Right atrium auricular region (tissue), 2 donors: ENCODE measurements around the gene MAL. TPM values are rescaled to one million over a fixed set of nuclear protein-coding genes. Genes with fewer than 3 reads are reported as not detected.

ENCODE experiments used
- DNase-seq: peaks from one replicate; pipeline ENCODE4 v3.0.0-alpha.2; 2019; ENCODE audit warnings: low spot score
- H3K27ac ChIP-seq, 2 donors: fragments of 200-600 bp; sonication (generic); 1 replicate in 1 of 2; 2 replicates in 1 of 2; pipeline ENCODE4 v1.5.1; 2016 to 2019
- H3K27me3 ChIP-seq, 2 donors: fragments of 200-600 bp; sonication (generic); one replicate each; pipeline versions ENCODE4 v1.5.1 to v1.6.0; 2017 to 2019
- H3K36me3 ChIP-seq: fragments of 200-600 bp; sonication (generic); one replicate; pipeline ENCODE4 v1.5.1; 2016
- H3K4me1 ChIP-seq, 2 donors: fragments of 200-600 bp; sonication (generic); one replicate each; pipeline versions ENCODE4 v1.5.1 to v1.6.0; 2017 to 2019
- H3K4me3 ChIP-seq, 2 donors: fragments of 200-600 bp; sonication (generic); 1 replicate in 1 of 2; 2 replicates in 1 of 2; pipeline ENCODE4 v1.5.1; 2017 to 2019; ENCODE audit warnings: mild to moderate bottlenecking in 1 of 2, moderate library complexity in 1 of 2
- H3K9me3 ChIP-seq, 2 donors: fragments of 200-600 bp; sonication (generic); one replicate each; pipeline ENCODE4 v1.5.1; 2019
- total RNA-seq, 2 donors: library from RNA; depleted of rRNA; stranded (reverse); fragments of >200 nt; gene quantifications; one replicate each; pipeline ENCODE4 v1.1.0, GENCODE V29; 2016
- TF ChIP-seq, protein P1 (sequence below), 2 donors: fragments of 200-600 bp; sonication (generic); IDR thresholded peaks; one replicate each; pipeline ENCODE4 v1.5.1; 2019; ENCODE audit warnings: antibody characterized with exemption in 2 of 2

MAL gene
- total RNA-seq, 2 donors from 2014 or later: 7.4 to 8.7 TPM

DNA sequence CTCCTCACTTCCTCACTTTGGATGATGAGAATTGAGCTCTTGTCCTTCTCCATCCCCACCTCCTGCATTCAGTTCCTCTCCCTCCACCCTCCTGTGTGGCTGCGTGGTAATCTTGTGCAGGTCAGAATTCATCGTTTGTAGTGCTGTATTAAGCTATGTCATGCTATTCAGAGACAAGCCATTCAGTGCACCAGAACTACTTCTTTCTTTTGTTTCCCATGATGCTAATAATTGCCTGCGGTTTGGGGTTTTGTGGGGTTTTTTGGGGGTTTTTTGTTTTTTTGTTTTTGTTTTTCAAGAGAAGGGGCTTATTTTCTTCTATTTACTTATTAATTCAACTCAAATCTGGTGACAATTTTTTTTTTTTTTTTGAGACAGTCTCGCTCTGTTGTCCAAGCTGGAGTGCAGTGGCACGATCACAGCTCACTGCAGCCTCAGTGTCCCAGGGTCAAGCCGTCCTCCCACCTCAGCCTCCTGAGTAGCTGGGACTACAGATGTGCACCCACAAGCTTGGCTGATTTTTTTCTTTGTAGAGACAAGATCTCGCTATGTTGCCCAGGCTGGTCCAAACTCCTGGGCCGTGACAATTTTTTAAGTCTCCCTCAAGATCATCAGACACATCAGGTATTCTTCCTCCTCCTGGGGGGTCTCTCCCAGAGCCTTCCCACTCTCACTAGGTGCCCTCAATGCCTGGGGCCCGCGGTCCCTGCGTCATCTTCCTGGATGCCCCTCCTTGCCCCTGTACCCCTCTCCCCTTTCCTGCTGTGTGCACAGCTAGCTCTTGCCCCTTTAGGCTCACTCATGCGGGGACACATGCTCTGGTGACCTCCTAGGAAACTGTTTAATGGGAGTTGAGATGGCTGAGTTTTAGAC, 37.8 kb downstream of the MAL start:
- DNase-seq: no peak
- H3K4me1 ChIP-seq: no peaks in the 10 kb centered on the region
- no peaks in the 10 kb centered on the region for H3K27me3 ChIP-seq
- TF ChIP-seq, protein P1, sequence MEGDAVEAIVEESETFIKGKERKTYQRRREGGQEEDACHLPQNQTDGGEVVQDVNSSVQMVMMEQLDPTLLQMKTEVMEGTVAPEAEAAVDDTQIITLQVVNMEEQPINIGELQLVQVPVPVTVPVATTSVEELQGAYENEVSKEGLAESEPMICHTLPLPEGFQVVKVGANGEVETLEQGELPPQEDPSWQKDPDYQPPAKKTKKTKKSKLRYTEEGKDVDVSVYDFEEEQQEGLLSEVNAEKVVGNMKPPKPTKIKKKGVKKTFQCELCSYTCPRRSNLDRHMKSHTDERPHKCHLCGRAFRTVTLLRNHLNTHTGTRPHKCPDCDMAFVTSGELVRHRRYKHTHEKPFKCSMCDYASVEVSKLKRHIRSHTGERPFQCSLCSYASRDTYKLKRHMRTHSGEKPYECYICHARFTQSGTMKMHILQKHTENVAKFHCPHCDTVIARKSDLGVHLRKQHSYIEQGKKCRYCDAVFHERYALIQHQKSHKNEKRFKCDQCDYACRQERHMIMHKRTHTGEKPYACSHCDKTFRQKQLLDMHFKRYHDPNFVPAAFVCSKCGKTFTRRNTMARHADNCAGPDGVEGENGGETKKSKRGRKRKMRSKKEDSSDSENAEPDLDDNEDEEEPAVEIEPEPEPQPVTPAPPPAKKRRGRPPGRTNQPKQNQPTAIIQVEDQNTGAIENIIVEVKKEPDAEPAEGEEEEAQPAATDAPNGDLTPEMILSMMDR (IDR thresholded peaks at IDR 0.05): no peak
- no peaks in the 10 kb centered on the region for H3K36me3 ChIP-seq
- no peaks in the 10 kb centered on the region for H3K9me3 ChIP-seq
- H3K4me3 ChIP-seq: no peak overlapping the region
- no peak overlapping the region for H3K27ac ChIP-seq

DNA sequence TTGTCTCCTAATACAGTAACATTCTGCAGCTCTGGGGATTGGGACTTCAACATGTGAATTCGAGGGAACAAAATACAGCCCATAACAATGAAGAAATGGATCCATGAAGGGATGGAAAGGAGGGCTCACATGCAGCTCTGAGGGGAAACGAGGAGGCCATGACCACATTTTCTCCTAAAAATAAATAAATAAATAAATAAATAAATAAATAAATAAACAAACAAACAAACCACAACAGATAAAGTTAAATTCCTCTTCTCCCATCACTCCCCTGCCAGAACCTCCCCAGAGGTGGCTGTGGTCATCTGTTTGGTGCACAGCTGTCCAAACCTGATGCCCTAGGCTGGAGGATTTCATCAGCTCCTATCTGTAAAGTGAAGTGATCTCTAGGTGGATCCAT, 42.7 kb downstream of the MAL start:
- DNase-seq: no peak
- H3K36me3 ChIP-seq: no peaks in the 10 kb centered on the region
- H3K9me3 ChIP-seq: no peaks in the 10 kb centered on the region
- TF ChIP-seq, protein P1 (IDR thresholded peaks at IDR 0.05): no peak
- no peaks in the 10 kb centered on the region for H3K4me1 ChIP-seq
- H3K4me3 ChIP-seq: no peak overlapping the region
- H3K27me3 ChIP-seq: no peaks in the 10 kb centered on the region
- H3K27ac ChIP-seq: no peak overlapping the region

DNA sequence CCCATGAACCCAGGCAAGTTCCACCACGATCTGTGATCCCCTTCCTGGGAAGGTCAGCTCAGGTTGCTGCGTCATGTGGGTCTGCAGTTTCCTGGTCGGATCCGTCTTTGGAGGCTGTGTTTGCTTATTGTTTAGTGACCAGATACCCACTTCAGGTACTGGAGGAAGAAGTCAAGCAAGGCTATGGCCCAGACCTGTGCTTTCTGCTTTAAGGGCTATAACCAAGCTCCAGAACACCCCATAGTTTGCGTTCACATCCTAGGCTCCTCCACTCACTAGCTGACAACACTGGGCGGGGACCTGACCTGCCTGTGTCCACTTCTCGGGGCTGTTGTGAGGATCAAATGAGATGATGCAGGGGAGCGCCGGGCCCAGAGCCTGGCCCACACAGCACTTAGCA, 44.0 kb downstream of the MAL start:
- Histone ChIP-seq H3K27me3 (no peaks in the 10 kb centered on the region), H3K4me3 (no peak overlapping the region), H3K27ac (no peak overlapping the region), H3K4me1 (no peaks in the 10 kb centered on the region), H3K9me3 (no peaks in the 10 kb centered on the region), H3K36me3 (no peaks in the 10 kb centered on the region)
- TF ChIP-seq, protein P1 (IDR thresholded peaks at IDR 0.05): no peak
- DNase-seq: peak; percentile 50

DNA sequence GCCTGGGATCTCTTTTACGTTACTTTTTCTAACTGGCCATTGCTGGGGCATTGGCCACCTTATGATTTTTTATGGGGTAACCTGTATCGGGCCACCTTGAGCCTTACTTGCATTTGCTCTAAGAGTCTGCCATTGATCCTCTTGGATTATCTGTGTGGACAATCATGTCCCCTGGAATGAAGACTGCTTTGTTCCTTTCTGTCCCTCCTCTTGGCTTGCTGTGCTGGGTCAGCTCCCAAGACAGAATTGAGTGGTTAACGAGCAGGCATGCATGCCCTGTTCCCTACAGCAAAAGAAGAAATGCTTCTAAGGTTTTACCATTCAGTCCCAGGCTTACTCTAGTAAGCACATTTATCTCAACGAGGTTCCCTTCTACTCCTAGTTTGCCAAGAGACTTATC, 46.3 kb downstream of the MAL start:
- no peaks in the 10 kb centered on the region for H3K27me3 ChIP-seq

DNA sequence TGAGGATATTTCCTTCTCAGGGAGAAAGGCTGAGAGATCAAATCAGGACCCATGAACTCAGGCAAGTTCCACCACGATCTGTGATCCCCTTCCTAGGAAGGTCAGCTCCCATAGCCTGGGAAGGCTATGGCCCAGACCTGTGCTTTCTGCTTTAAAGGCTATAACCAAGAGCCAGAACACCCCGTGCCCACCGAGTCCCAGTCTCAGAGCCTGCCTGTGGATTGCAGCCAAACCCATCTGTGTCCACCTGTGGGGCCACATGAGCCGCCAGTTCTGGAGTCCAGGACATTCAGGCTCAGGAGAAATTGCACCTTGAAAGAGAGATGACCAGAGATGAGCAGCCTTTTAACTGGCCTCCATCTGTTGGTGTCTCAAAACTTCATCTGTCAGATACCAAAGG, 46.9 kb downstream of the MAL start:
- H3K4me3 ChIP-seq: no peak overlapping the region
- TF ChIP-seq, protein P1 (IDR thresholded peaks at IDR 0.05): no peak
- H3K36me3 ChIP-seq: no peaks in the 10 kb centered on the region
- no peak overlapping the region for H3K27ac ChIP-seq
- H3K4me1 ChIP-seq: peaks cover 0 to 11% of the 10 kb centered on the region in 2 donors
- H3K9me3 ChIP-seq: no peaks in the 10 kb centered on the region
- H3K27me3 ChIP-seq: no peaks in the 10 kb centered on the region
- DNase-seq: no peak

More for the DNA sequence above, 46.3 kb downstream of the MAL start:
- Histone ChIP-seq H3K4me1 (peaks cover 0 to 6% of the 10 kb centered on the region in 2 donors), H3K27ac (no peak overlapping the region), H3K9me3 (no peaks in the 10 kb centered on the region), H3K4me3 (no peak overlapping the region), H3K36me3 (no peaks in the 10 kb centered on the region)
- no peak for DNase-seq
- TF ChIP-seq, protein P1 (IDR thresholded peaks at IDR 0.05): no peak
